DOHH2 (cell line): ENCODE data around the gene SLC22A1.

Source experiments
- H3F3A ChIP-seq: fragments of 200-600 bp; sonication (generic), shearing (Covaris generic); 2 replicates; pipeline ENCODE4 v1.6.0; 2016; ENCODE audit warnings: antibody characterized with exemption, mild to moderate bottlenecking; ENCODE audit not compliant: control insufficient read depth, insufficient read depth
- H3K27ac ChIP-seq: fragments of 200-600 bp; sonication (generic); 2 replicates; pipeline ENCODE4 v1.5.1; 2014; ENCODE audit warnings: low read depth, mild to moderate bottlenecking, low read length, moderate library complexity
- H3K27me3 ChIP-seq: fragments of 200-600 bp; sonication (generic); 2 replicates; pipeline ENCODE4 v1.6.1; 2014; ENCODE audit warnings: mild to moderate bottlenecking, low read length, mixed read lengths; ENCODE audit not compliant: control insufficient read depth
- H3K36me3 ChIP-seq: fragments of 200-600 bp; sonication (generic); 2 replicates; pipeline ENCODE4 v1.6.1; 2014; ENCODE audit warnings: mild to moderate bottlenecking, low read length, moderate library complexity, mixed read lengths; ENCODE audit not compliant: control insufficient read depth
- H3K4me1 ChIP-seq: fragments of 200-600 bp; sonication (generic); 2 replicates; pipeline ENCODE4 v1.6.1; 2014; ENCODE audit warnings: mild to moderate bottlenecking, low read length, mixed read lengths; ENCODE audit not compliant: control insufficient read depth
- H3K4me2 ChIP-seq: fragments of 200-600 bp; sonication (generic); 2 replicates; pipeline ENCODE4 v1.6.0; 2014; ENCODE audit warnings: mild to moderate bottlenecking, low read length, moderate library complexity
- H3K4me3 ChIP-seq: fragments of 200-600 bp; sonication (generic); 2 replicates; pipeline ENCODE4 v1.5.1; 2014; ENCODE audit warnings: mild to moderate bottlenecking, low read length, mixed read lengths
- H3K79me2 ChIP-seq: fragments of 200-600 bp; sonication (generic); 2 replicates; pipeline ENCODE4 v1.6.1; 2014; ENCODE audit warnings: mild to moderate bottlenecking, low read length, mixed read lengths; ENCODE audit not compliant: control insufficient read depth
- H3K9me2 ChIP-seq: fragments of 200-600 bp; sonication (generic); replicated peaks from 2 replicates; pipeline ENCODE4 v1.6.1; 2014; ENCODE audit warnings: mild to moderate bottlenecking, low read length, mixed read lengths; ENCODE audit not compliant: control insufficient read depth
- H3K9me3 ChIP-seq: fragments of 200-600 bp; sonication (generic); 2 replicates; pipeline ENCODE4 v1.6.1; 2014; ENCODE audit warnings: antibody characterized with exemption, low read length, mixed read lengths; ENCODE audit not compliant: control insufficient read depth, insufficient read depth
- H4K20me1 ChIP-seq: fragments of 200-600 bp; sonication (generic); 2 replicates; pipeline ENCODE4 v1.6.0; 2014; ENCODE audit warnings: low read depth, mild to moderate bottlenecking, antibody characterized with exemption, low read length, moderate library complexity; ENCODE audit not compliant: control insufficient read depth, insufficient read depth
- EZH2phosphoT487 ChIP-seq: fragments of 200-600 bp; sonication (generic); IDR thresholded peaks from 2 replicates; pipeline ENCODE4 v1.6.1; 2017; ENCODE audit warnings: borderline replicate concordance, mild to moderate bottlenecking, antibody characterized with exemption, low read length, moderate library complexity, mixed read lengths
- TF ChIP-seq, protein P1 (sequence below): fragments of 200-600 bp; sonication (generic); IDR thresholded peaks from one replicate; pipeline ENCODE4 v1.5.1; 2014; ENCODE audit warnings: antibody characterized with exemption, mild to moderate bottlenecking, low read depth, low read length; ENCODE audit not compliant: poor library complexity, severe bottlenecking

Gene SLC22A1

DNA sequence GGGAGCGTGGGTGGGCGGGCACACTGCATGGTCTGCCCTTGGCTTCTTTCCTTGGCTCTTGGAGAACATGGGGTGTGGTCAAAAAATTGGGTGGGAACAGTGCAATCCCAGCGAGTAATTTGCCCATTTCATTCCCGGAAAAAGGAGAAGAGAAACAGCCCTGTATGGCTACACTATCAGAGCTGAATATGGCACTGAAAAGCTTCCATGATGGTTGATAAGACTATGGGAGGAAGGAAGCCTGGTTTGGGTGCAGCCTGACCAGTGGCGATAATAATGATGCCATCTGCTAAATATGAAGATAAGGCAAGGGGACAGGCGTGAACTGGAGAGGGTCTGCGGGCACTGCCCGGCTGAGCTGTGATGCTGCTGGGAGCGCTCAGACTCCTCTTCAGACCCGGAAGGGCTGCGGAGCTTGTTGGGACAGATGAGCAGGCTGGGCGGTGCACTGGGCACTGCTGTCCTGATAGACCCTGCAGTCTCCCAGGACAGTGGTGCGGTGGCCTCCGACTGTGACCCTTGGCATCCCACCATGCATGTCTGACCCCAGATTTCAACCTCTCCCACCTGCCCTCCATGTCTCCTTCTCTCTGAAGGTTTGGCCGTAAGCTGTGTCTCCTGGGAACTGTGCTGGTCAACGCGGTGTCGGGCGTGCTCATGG lies 10.2 kb downstream of the SLC22A1 start:
- Histone ChIP-seq H4K20me1 (no peaks in the 10 kb centered on the region), H3K36me3 (no peaks in the 10 kb centered on the region), H3K9me3 (no peaks in the 10 kb centered on the region), H3K4me1 (no peaks in the 10 kb centered on the region), H3K9me2 (no peaks in the 10 kb centered on the region), H3K79me2 (no peaks in the 10 kb centered on the region), H3K4me3 (no peak overlapping the region), H3K4me2 (no peak overlapping the region), H3K27ac (no peak overlapping the region), H3F3A (no peaks in the 10 kb centered on the region), H3K27me3 (no peaks in the 10 kb centered on the region)
- TF ChIP-seq EZH2phosphoT487, result no peak
- TF ChIP-seq, protein P1, sequence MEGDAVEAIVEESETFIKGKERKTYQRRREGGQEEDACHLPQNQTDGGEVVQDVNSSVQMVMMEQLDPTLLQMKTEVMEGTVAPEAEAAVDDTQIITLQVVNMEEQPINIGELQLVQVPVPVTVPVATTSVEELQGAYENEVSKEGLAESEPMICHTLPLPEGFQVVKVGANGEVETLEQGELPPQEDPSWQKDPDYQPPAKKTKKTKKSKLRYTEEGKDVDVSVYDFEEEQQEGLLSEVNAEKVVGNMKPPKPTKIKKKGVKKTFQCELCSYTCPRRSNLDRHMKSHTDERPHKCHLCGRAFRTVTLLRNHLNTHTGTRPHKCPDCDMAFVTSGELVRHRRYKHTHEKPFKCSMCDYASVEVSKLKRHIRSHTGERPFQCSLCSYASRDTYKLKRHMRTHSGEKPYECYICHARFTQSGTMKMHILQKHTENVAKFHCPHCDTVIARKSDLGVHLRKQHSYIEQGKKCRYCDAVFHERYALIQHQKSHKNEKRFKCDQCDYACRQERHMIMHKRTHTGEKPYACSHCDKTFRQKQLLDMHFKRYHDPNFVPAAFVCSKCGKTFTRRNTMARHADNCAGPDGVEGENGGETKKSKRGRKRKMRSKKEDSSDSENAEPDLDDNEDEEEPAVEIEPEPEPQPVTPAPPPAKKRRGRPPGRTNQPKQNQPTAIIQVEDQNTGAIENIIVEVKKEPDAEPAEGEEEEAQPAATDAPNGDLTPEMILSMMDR, result no peak

DNA sequence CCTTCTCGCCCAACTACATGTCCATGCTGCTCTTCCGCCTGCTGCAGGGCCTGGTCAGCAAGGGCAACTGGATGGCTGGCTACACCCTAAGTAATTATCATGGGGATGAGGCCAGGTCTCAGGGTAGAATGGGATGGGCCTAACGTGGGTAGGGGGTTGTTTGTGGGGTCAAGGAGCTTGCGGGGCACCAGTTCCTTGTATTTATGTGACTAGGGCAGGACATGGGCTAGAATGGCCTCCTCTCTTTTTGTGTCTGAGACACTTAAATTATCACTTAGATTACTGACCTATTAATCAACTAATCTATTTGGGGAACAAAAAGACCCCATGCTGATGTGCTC lies 10.7 kb downstream of the SLC22A1 start:
- Histone ChIP-seq H3K27me3 (no peaks in the 10 kb centered on the region), H3K79me2 (no peaks in the 10 kb centered on the region), H3K4me2 (no peak overlapping the region), H3K36me3 (no peaks in the 10 kb centered on the region), H3K9me3 (no peaks in the 10 kb centered on the region), H3F3A (no peaks in the 10 kb centered on the region), H4K20me1 (no peaks in the 10 kb centered on the region), H3K4me3 (no peak overlapping the region), H3K27ac (no peak overlapping the region), H3K4me1 (no peaks in the 10 kb centered on the region), H3K9me2 (no peaks in the 10 kb centered on the region)
- TF ChIP-seq, protein P1, result no peak
- TF ChIP-seq EZH2phosphoT487, result no peak

DNA sequence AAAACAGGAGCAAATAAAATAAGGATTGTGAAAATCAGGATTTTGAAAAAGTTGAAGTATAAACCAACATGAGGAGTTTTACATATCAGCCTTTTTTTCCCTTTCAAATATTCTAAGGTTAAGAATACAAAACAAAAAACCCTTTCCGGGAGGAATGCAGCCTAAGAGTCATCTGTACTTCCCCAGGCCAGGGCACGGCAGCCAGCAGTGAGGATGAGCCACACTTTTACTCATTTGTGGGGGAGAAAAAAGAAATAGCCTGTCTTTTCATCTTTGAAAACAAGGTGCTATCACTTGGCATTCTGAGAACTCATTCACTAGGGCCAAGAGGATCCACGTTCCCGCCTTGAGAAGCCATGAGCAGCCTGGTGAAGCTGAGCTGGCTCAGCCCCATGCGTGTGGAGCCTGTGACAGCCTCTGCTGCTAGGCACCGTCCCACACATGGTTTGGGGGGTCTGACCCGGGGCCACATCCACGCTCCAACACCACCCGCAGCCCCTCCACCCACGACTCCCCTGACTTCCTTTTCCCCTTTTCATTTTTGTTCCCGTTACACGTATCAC lies 11.2 kb downstream of the SLC22A1 start:
- no peak overlapping the region for H3K27ac ChIP-seq
- no peak overlapping the region for H3K4me2 ChIP-seq

More for the DNA sequence above, 11.2 kb downstream of the SLC22A1 start:
- no peaks in the 10 kb centered on the region for H3F3A ChIP-seq
- no peaks in the 10 kb centered on the region for H3K79me2 ChIP-seq
- H3K27me3 ChIP-seq, result no peaks in the 10 kb centered on the region
- H3K9me3 ChIP-seq, result no peaks in the 10 kb centered on the region
- H3K9me2 ChIP-seq, result no peaks in the 10 kb centered on the region
- no peaks in the 10 kb centered on the region for H4K20me1 ChIP-seq
- H3K36me3 ChIP-seq, result no peaks in the 10 kb centered on the region
- TF ChIP-seq, protein P1, result no peak
- no peak for TF ChIP-seq EZH2phosphoT487
- H3K4me1 ChIP-seq, result no peaks in the 10 kb centered on the region
- no peak overlapping the region for H3K4me3 ChIP-seq
